Skin epidermis (tissue), 12 donors: ENCODE measurements around the gene CLCN1.

Source experiments
- H3K27ac ChIP-seq, 21 experiments: fragments of 200-600 bp; sonication (generic) in 11 of 21; one replicate each; pipeline ENCODE4 v1.5.0; 2020; ENCODE audit warnings: mild to moderate bottlenecking in 3 of 21, inconsistent platforms in 2 of 21, moderate library complexity in 2 of 21
- H3K4me3 ChIP-seq, 7 experiments: fragments of 200-600 bp; sonication (generic) in 2 of 7; one replicate each; pipeline ENCODE4 v1.5.0; 2020; ENCODE audit warnings: inconsistent platforms in 2 of 7, mild to moderate bottlenecking in 2 of 7, moderate library complexity in 1 of 7

The CLCN1 gene

DNA sequence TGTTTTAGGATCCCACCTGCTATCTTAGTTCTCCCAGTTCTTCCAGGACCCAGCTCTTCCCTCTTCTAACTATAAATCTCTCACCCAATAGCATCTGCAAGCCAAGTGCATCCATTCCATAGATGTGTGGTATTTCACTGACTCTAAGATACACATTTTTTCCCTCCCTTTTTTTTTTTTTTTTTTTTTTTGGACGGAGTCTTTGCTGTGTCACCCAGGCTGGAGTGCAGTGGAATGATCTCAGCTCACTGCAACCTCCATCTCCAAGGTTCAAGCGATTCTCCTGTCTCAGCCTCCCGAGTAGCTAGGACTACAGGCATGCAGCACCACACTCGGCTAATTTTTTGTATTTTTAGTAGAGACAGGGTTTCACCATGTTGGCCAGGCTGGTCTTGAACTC lies 26.0 kb upstream of the CLCN1 start:
- Histone ChIP-seq H3K27ac (peak overlapping the region in 3 of 21 experiments; percentile 95 to 99 (median 97)), H3K4me3 (peak overlapping the region in 2 of 7 experiments; percentile 95 to 97)

DNA sequence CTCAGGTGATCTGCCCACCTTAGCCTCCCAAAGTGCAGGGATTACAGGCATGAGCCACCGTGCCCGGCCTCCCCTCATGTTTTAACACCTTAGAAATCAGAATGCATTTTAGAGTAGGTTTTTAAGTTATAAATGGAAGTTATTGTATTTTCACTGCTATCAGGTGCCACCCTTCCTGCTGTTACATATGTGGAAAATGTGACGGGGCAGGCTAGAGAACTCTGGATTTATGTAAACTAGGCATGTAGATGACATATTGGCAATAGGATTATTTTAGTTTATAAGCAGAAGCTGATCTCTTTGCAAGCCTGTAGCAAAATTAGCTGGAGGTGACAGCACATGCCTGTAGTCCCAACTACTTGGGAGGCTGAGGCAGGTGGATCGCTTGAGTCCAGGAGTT lies 25.6 kb upstream of the CLCN1 start:
- H3K27ac ChIP-seq: peak overlapping the region in 2 of 21 experiments; percentile 12 to 99
- no peak overlapping the region for H3K4me3 ChIP-seq

DNA sequence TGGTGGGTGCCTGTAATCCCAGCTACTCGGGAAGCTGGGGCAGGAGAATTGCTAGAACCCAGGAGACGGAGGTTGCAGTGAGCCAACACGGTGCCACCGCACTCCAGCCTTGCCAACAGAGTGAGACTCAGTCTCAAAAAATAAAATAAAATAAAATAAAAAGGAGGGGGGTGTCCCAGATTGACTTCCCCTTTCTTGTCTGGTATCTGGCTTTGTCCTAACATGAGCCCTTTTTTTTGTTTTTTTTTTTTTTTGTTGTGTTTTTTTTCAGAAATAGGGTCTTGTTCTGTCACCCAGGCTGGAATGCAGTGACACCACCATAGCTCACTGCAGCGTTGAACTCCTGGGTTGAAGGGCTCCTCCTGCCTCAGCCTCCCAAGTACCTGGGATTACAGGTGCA lies 23.0 kb upstream of the CLCN1 start:
- Histone ChIP-seq H3K27ac (no peak overlapping the region), H3K4me3 (no peak overlapping the region)

DNA sequence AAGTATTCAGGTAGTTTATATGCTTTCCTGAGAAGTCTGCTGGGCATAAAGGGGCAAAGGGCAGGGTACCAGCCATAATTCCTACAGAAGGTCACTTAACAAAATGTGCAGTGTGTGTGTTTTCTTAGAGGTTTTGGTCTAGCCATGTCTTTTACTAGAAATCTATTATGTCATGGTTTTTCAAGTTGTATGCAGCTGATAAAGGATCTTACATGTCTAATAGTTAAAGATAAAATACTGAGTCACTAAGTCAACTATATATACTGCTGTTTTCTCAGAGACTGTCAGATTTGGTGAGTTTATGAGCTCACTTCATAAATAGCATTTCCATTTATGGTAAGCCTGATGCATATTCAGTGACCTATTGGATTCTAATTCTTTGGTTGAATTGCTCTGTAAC lies 20.0 kb upstream of the CLCN1 start:
- no peak overlapping the region for H3K27ac ChIP-seq
- H3K4me3 ChIP-seq: no peak overlapping the region

DNA sequence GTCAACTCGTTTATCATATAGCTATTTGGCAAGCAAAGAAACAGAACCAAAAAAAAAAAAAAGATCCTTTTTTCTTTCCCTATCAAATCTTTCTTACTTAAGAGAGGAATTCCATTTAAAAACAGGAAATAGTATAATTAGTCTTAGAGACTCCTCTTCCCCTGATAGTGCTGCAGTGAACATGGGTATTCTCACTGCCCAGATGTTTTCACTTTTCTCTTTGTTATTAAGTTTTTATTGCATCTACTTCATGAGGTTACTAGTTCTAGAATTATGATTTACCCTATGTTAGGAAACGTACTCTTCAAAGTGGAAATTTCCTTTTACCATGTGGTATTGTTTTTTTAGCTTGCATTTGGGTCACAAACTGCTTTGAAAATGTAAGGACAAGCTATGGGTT lies 19.2 kb upstream of the CLCN1 start:
- Histone ChIP-seq H3K4me3 (no peak overlapping the region), H3K27ac (peak overlapping the region in 1 of 21 experiments; percentile 2)

GRCh38 chr7:143299346-143299745 lies 16.6 kb upstream of the CLCN1 start:
- H3K27ac ChIP-seq: no peak overlapping the region

DNA sequence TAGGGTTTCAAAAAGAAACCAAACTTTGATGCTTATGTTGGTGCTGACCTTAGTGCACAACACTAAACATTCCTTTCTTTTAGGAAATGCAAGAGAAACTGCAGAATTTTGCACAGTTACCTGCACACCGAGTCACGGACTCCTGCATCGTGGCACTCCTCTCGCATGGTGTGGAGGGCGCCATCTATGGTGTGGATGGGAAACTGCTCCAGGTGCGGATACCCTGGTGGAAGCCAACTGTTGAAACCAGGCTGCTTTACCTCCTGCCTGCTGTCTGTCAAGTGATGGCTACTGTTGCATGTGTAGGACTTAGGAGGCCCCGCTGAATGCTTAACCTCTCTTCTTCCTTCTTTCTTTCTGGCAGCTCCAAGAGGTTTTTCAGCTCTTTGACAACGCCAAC lies 16.1 kb upstream of the CLCN1 start:
- no peak overlapping the region for H3K27ac ChIP-seq
- H3K4me3 ChIP-seq: no peak overlapping the region

More at GRCh38 chr7:143299346-143299745, 16.6 kb upstream of the CLCN1 start:
- H3K4me3 ChIP-seq: no peak overlapping the region

DNA sequence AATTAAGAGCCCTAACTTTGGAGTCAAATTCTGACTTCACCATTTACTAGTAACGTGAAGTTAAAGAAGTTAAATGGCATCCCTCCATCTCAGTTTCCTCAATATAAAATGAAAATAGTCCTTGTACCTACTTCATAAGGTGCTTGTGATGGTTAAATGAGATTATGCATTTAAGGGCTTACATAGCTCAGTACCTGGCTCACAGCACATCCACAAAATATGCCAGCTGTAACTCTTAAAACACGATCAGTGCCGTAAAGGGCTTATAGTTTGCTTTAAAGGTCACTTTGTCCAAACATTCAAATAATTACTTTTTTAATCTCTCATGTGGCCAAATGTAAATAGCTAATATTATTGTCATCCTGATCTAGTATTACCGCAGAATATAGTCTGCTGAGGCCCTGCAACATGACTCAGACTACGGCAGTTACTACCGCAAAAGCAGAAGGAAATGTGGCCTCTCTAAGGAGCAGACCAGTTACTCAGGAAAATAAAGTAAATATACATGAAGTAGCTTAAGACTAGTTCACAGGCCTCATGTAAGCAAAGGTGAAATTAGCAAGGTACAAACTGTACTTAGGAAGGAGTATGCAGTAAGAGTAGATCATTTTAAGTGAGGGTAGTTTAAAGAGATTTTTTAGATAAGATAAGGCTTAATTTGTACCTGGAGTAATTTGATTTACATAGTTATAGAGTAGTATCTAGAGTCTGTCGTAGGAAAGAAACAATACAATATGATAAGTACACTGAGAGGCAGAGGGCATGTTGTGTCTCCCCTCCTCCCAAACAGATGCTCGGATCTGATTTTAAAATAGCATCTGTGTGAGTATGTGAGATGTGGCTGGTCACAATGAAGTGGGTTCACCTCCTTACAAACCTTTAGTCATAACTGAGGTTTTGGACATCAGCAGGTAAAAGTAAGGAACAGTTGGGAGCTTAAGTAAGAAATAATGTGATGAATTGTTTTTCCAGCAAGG lies 14.7 kb upstream of the CLCN1 start:
- Histone ChIP-seq H3K4me3 (no peak overlapping the region), H3K27ac (peak overlapping the region in 2 of 21 experiments; percentile 2 to 47)

DNA sequence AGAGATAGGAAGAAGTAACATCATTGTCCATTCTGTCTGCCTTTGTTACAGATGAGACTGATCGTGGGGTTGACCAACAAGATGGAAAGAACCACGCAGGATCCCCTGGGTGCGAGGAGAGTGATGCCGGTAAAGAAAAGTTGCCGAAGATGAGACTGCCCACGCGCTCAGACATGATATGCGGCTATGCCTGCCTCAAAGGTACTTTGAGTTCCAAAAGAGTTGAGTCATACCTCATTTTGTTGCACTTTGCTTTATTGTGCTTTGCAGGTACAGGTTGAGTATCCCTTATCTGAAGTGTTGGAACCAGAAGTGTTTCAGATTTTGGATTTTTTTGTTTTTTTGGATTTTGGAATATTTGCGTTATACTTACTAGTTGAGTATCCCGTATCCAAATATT lies 12.2 kb upstream of the CLCN1 start:
- no peak overlapping the region for H3K27ac ChIP-seq
- H3K4me3 ChIP-seq: no peak overlapping the region

GRCh38 chr7:143304938-143305337 lies 11.0 kb upstream of the CLCN1 start:
- no peak overlapping the region for H3K4me3 ChIP-seq
- H3K27ac ChIP-seq: no peak overlapping the region

DNA sequence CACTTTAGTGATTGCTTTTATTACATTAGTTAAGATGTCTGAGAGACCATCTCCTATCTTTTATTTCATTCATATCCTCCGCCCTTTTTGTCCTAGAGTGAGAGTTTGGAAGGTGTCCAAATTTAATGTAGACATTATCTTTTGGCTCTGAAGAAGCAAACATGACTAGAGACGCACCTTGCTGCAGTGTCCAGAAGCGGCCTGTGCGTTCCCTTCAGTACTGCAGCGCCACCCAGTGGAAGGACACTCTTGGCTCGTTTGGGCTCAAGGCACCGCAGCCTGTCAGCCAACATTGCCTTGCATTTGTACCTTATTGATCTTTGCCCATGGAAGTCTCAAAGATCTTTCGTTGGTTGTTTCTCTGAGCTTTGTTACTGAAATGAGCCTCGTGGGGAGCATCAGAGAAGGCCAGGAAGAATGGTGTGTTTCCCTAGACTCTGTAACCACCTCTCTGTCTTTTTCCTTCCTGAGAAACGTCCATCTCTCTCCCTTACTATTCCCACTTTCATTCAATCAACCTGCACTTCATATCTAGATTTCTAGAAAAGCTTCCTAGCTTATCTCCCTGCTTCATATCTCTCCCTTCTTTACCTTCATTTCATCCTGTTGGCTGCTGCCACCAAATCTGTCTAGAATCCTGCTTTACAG lies 10.4 kb upstream of the CLCN1 start:
- Histone ChIP-seq H3K27ac (no peak overlapping the region), H3K4me3 (no peak overlapping the region)

GRCh38 chr7:143308632-143309031 lies 7.3 kb upstream of the CLCN1 start:
- Histone ChIP-seq H3K27ac (no peak overlapping the region), H3K4me3 (no peak overlapping the region)

DNA sequence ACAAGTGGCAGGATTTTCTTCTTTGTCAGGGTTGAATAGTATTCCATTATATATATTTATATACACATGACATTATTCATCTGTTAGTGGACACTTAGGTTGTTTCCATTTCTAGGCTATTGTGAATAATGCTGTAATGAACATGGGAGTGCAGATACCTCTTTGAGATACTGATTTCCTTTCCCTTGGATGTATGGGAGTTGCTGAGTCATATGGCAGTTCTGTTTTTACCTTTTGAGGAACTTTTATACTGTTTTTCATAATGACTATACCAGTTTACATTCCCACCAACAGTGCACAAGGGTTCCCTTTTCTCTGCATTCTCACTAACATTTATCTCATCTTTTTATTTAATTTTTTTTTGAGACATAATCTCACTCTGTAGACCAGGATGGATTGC lies 1.8 kb upstream of the CLCN1 start:
- H3K4me3 ChIP-seq: no peak overlapping the region
- H3K27ac ChIP-seq: no peak overlapping the region

DNA sequence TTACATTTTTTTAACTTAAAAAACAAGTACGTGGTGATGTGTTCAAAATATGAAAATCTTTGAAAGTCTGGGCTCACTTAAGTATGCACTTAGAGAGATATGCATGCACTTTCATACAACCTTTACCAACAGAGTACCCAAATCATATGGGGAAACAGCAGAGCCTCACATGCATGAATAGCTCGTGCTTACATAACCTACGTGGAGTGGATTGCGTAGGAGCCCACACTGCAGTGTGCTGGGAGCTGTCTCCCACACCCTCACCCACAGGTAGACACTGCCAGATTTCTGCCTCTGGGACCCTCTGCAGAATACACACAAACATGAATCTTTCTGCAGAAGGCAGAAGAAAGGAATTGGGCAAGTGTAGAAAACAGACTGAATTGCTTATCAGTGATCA lies 581 bp downstream of the CLCN1 start:
- H3K4me3 ChIP-seq: no peak overlapping the region
- no peak overlapping the region for H3K27ac ChIP-seq

- H3K4me3 ChIP-seq: no peak overlapping the region
- H3K27ac ChIP-seq: peak overlapping the region in 9 of 21 experiments; percentile 17 to 55 (median 31)
Observed at GRCh38 chr7:143318661-143319060, 2.8 kb downstream of the CLCN1 start.

- Histone ChIP-seq H3K27ac (no peak overlapping the region), H3K4me3 (no peak overlapping the region)
Observed at GRCh38 chr7:143320620-143321019, 4.7 kb downstream of the CLCN1 start.

GRCh38 chr7:143321242-143321641 lies 5.3 kb downstream of the CLCN1 start:
- Histone ChIP-seq H3K4me3 (no peak overlapping the region), H3K27ac (no peak overlapping the region)

DNA sequence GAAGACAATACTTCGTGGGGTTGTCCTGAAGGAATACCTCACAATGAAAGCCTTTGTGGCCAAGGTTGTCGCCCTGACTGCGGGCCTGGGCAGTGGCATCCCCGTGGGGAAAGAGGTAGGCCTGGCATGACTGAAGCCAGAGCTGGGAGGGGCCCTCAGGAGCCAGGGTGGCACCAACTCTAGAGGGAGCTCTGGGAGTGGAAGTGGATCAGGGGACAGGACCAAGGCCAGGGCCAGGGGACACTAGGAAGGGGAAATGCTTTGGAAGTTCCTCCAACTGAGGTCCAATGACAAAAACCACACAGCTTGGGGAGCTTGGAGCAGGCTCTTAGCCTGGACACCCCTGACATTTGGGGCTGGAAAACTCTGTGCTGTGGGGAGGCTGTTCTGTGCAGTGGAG lies 5.8 kb downstream of the CLCN1 start:
- Histone ChIP-seq H3K4me3 (no peak overlapping the region), H3K27ac (no peak overlapping the region)

- H3K4me3 ChIP-seq: no peak overlapping the region
- peak overlapping the region in 1 of 21 experiments; percentile 38 for H3K27ac ChIP-seq
Observed at GRCh38 chr7:143322760-143323633, 7.1 kb downstream of the CLCN1 start.

GRCh38 chr7:143323653-143324052 lies 7.7 kb downstream of the CLCN1 start:
- no peak overlapping the region for H3K27ac ChIP-seq
- no peak overlapping the region for H3K4me3 ChIP-seq
